RWPE2 (cell line): ENCODE results near the gene EFS.
A peak's percentile ranks its signal among the peaks of the same experiment; 100 is the strongest.

ENCODE experiments used
- ATAC-seq: fragments of 200-7000 bp; cut with Tn5 transposase; 3 replicates; pipeline ENCODE4 v1.9.1; 2021; ENCODE audit warnings: low read depth
- DNase-seq: peaks from one replicate; pipeline ENCODE4 v3.0.0-alpha.2; 2020; ENCODE audit warnings: low spot score
- H3K27ac ChIP-seq: fragments of 450-650 bp; 2 replicates; pipeline ENCODE4 v1.5.1; 2017; ENCODE audit warnings: mild to moderate bottlenecking; ENCODE audit not compliant: poor library complexity, severe bottlenecking
- H3K27me3 ChIP-seq: fragments of 250-450 bp; sonication (Bioruptor Pico); 2 replicates; pipeline ENCODE4 v1.5.1; 2021; ENCODE audit warnings: mild to moderate bottlenecking, moderate library complexity; ENCODE audit not compliant: insufficient read depth, poor library complexity, severe bottlenecking
- H3K36me3 ChIP-seq: fragments of 250-450 bp; sonication (Bioruptor Pico); 2 replicates; pipeline ENCODE4 v1.5.1; 2020; ENCODE audit warnings: low read depth, mild to moderate bottlenecking, moderate library complexity
- H3K4me1 ChIP-seq: fragments of 250-450 bp; sonication (Bioruptor Pico); 2 replicates; pipeline ENCODE4 v1.5.1; 2021; ENCODE audit warnings: mild to moderate bottlenecking, moderate library complexity; ENCODE audit not compliant: insufficient read depth, poor library complexity, severe bottlenecking
- H3K4me3 ChIP-seq: fragments of 250-450 bp; sonication (Bioruptor Pico); 2 replicates; pipeline ENCODE4 v1.5.1; 2021; ENCODE audit warnings: mild to moderate bottlenecking, moderate library complexity; ENCODE audit not compliant: severe bottlenecking
- H3K9me3 ChIP-seq: fragments of 250-450 bp; sonication (Bioruptor Pico); 2 replicates; pipeline ENCODE4 v1.5.1; 2021; ENCODE audit warnings: mild to moderate bottlenecking, moderate library complexity; ENCODE audit not compliant: severe bottlenecking
- TF ChIP-seq, protein P1 (sequence below): fragments of 450-650 bp; IDR thresholded peaks from one replicate; pipeline ENCODE4 v1.5.1; 2017; ENCODE audit warnings: mild to moderate bottlenecking, moderate library complexity; ENCODE audit not compliant: poor library complexity, severe bottlenecking

Gene EFS

DNA sequence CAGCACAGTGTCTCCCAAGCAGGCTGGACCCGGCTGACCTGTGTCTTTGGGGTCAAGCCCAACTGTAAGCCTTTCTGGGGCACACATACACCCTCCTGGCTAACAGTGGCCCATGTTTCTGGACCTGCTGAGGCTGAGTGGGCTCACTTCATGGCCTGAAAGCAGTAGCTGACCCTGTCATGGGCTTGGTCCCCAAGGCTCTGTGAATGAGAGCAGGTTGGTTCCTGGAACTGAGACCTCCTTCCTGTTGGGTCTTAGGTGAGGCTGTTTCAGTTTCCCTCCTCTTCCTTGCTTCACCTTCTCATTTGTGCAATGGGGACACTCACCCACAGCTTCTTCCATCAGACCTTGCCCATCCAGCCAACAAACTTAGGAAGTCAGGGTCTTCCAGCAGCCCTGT is 6.9 kb upstream of the EFS start:
- no peaks in the 10 kb centered on the region for H3K36me3 ChIP-seq
- ATAC-seq (no peak), DNase-seq (no peak)
- TF ChIP-seq, protein P1, sequence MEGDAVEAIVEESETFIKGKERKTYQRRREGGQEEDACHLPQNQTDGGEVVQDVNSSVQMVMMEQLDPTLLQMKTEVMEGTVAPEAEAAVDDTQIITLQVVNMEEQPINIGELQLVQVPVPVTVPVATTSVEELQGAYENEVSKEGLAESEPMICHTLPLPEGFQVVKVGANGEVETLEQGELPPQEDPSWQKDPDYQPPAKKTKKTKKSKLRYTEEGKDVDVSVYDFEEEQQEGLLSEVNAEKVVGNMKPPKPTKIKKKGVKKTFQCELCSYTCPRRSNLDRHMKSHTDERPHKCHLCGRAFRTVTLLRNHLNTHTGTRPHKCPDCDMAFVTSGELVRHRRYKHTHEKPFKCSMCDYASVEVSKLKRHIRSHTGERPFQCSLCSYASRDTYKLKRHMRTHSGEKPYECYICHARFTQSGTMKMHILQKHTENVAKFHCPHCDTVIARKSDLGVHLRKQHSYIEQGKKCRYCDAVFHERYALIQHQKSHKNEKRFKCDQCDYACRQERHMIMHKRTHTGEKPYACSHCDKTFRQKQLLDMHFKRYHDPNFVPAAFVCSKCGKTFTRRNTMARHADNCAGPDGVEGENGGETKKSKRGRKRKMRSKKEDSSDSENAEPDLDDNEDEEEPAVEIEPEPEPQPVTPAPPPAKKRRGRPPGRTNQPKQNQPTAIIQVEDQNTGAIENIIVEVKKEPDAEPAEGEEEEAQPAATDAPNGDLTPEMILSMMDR = no peak
- peaks cover 1% of the 10 kb centered on the region for H3K4me1 ChIP-seq
- no peak overlapping the region for H3K27ac ChIP-seq
- H3K27me3 ChIP-seq = no peaks in the 10 kb centered on the region
- H3K4me3 ChIP-seq = no peak overlapping the region
- H3K9me3 ChIP-seq = no peaks in the 10 kb centered on the region

DNA sequence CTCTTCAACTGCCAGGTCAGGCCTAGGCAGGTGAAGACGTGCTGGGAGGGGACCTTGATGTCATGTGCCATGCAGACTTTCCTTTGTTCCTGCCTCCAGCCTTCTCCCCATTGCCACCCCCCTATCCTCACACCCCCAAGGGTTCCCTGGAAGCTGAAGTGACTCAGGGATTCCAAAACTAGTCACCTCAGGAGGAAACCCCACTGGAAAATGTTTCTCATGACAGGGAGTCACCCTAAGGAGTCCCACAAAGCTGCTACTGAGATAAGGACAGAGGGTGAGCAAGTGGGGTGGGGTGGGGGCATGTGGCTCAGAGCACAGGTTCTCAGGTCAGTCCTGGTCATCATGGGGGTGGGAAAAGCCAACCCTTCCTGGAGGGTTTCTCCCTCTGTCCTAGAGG is 5.2 kb upstream of the EFS start:
- Histone ChIP-seq H3K4me3 (no peak overlapping the region), H3K36me3 (no peaks in the 10 kb centered on the region), H3K9me3 (no peaks in the 10 kb centered on the region), H3K27ac (no peak overlapping the region), H3K4me1 (peaks cover 6% of the 10 kb centered on the region), H3K27me3 (no peaks in the 10 kb centered on the region)
- TF ChIP-seq, protein P1 = no peak
- no peak for DNase-seq
- no peak for ATAC-seq

DNA sequence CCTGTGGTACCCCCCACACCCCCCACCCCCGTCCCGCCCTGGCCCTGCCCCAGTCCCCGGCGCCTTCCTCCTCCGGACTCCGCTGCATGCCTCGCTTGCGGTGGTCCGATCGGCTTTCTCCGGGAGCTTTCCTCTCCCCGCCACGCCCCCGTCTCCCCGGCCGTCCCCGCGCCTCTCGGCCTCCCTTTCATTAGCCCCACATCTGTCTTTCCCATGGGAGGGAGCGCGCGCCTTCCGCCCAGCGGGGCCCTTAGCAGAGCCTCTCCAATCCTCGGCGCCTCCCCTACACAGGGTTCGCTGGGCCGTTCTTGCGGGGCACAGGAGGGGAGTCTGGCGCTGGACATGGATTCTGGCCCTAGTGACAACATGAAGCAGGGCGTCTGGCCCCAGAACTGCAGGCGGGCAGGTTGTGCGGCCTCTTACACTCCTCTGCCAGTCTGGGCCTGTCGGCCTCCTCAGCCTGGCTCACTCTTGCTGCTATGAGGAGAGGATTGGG is 1.5 kb upstream of the EFS start:
- H3K27ac ChIP-seq = peak overlapping the region; percentile 54
- no peaks in the 10 kb centered on the region for H3K9me3 ChIP-seq
- DNase-seq (peak; percentile 83), ATAC-seq (peak; percentile 70)
- TF ChIP-seq, protein P1 = no peak
- H3K27me3 ChIP-seq = no peaks in the 10 kb centered on the region
- H3K36me3 ChIP-seq = no peaks in the 10 kb centered on the region; the same call in 1 of the 2 replicates
- H3K4me1 ChIP-seq = peaks cover 6% of the 10 kb centered on the region
- peak overlapping the region; percentile 45 for H3K4me3 ChIP-seq

DNA sequence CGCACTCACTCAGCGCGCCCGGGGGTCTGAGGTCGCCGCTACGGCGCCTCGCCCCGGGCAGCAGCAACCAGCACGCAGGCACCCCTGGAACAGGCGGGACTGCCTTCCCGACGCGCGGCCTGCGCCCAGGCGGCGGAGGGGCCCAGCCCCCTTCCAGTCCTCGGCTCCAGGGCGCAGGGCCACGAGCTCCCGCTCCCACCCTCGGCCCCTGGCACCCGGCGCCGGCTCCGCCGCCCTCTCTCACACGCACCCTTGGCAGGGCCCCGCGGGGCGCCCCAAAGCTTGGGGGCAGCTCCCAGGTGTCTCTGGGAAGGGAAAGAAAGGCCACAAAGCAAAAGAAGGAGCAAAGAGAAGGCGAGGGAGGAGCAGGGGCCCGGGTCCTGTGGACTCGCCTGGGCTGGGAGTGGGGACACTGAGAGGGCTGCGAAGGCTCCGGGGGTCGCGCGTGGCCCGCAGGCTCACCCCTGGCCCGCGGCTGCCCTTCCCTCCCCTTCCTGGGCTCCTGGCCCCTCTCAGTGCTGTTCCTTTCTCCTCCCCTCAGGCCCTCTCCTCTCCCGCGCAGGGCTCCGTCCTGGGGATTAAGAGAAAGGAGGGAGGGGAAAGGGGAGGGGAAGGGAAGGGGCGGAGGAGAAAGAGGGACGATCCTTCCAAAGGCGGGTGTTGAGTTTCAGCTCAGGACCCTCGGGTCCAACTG is 907 bp upstream of the EFS start:
- H3K36me3 ChIP-seq = no peaks in the 10 kb centered on the region; the same call in 1 of the 2 replicates
- H3K27me3 ChIP-seq = no peaks in the 10 kb centered on the region
- peaks cover 6% of the 10 kb centered on the region for H3K4me1 ChIP-seq
- peak overlapping the region; percentile 45 for H3K4me3 ChIP-seq
- no peaks in the 10 kb centered on the region for H3K9me3 ChIP-seq
- TF ChIP-seq, protein P1 = no peak
- DNase-seq (no peak), ATAC-seq (peak; percentile 74)
- peak overlapping the region; percentile 54 for H3K27ac ChIP-seq
